Measurements from ENCODE around the gene ASB18.

DNA sequence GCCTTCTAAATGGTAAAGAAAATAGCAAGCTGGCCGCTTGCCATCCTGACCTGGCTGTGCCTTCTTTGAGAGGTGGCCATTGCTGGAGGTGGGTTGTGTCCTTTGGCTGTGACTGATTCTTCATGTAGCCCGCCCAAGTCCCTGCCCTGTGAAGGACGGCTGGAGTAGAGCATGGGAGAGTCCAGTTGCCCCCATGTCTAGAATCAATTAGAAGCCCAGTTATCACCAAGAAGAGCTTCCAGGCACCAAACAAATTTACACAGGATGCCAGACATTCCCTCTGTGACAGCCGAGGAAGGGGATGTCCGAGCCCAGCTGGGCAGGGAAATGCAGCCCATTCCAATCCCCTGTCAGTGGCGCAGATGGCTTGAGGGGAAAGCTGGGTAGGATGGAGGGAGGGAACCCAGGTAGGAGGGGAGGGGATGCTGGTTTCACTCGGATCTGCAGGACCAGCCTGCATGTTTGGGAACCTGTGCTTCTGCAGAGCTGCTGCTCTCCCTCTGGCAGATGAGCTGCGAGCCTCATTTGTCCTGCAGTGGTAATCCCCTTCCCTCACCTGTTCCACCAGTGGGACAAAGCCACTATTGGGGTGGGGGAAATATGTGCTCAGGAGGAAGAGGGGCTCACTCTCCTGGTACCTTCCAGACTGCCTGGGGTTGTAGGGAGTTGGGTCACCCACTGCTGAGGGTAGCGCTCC is 25.7 kb upstream of the ASB18 start:
- no peak for TF ChIP-seq CTCF (conservative IDR thresholded peaks at IDR 0.05; ENCODE audit: low read length)
- TF ChIP-seq EZH2phosphoT487 (IDR thresholded peaks at IDR 0.05; ENCODE audit: borderline replicate concordance), result no peak

Data from Loucy (cell line).